ENCODE data around the gene IGIP.

IGIP gene

GRCh38 chr5:140111011-140111858, 14.5 kb upstream of the IGIP start:
- no peak for DNase-seq (ENCODE audit: low read depth in 1 of 2, low spot score in 1 of 2)

- DNase-seq (ENCODE audit: low read depth in 1 of 2, low spot score in 1 of 2), result no peak
Observed at GRCh38 chr5:140111859-140112551, 13.7 kb upstream of the IGIP start.

- no peak for DNase-seq (ENCODE audit: low read depth in 1 of 2, low spot score in 1 of 2)
Observed at GRCh38 chr5:140112685-140113179, 13.0 kb upstream of the IGIP start.

GRCh38 chr5:140113180-140113698, 12.5 kb upstream of the IGIP start:
- DNase-seq (ENCODE audit: low read depth in 1 of 2, low spot score in 1 of 2), result no peak

GRCh38 chr5:140113699-140114263, 12.0 kb upstream of the IGIP start, which contains the start of gene PURA:
PURA (plus strand) TSS chr5:140114109; CDS start chr5:140114182, 73 bp downstream.
- DNase-seq (ENCODE audit: low read depth in 1 of 2, low spot score in 1 of 2), result peak; percentile 88 to 91

- peak; percentile 7 to 11 for DNase-seq (ENCODE audit: low read depth in 1 of 2, low spot score in 1 of 2)
Observed at GRCh38 chr5:140114341-140115185, 11.2 kb upstream of the IGIP start.

GRCh38 chr5:140115186-140115500, 10.6 kb upstream of the IGIP start:
- no peak for DNase-seq (ENCODE audit: low read depth in 1 of 2, low spot score in 1 of 2)

- DNase-seq (ENCODE audit: low read depth in 1 of 2, low spot score in 1 of 2), result no peak
Observed at GRCh38 chr5:140116716-140117115, 9.0 kb upstream of the IGIP start.

- DNase-seq (ENCODE audit: low read depth in 1 of 2, low spot score in 1 of 2), result no peak
Observed at GRCh38 chr5:140117523-140117922, 8.2 kb upstream of the IGIP start.

- DNase-seq (ENCODE audit: low read depth in 1 of 2, low spot score in 1 of 2), result no peak
Observed at GRCh38 chr5:140118302-140118936, 7.3 kb upstream of the IGIP start.

- DNase-seq (ENCODE audit: low read depth in 1 of 2, low spot score in 1 of 2), result no peak
Observed at GRCh38 chr5:140126315-140127012, 727 bp downstream of the IGIP start.

- DNase-seq (ENCODE audit: low read depth in 1 of 2, low spot score in 1 of 2), result no peak
Observed at GRCh38 chr5:140128376-140128775, 2.6 kb downstream of the IGIP start.

GRCh38 chr5:140130949-140131733, 5.4 kb downstream of the IGIP start:
- no peak for DNase-seq (ENCODE audit: low read depth in 1 of 2, low spot score in 1 of 2)

- DNase-seq (ENCODE audit: low read depth in 1 of 2, low spot score in 1 of 2), result no peak
Observed at GRCh38 chr5:140131967-140132409, 6.3 kb downstream of the IGIP start.

GRCh38 chr5:140133514-140134167, 7.9 kb downstream of the IGIP start:
- no peak for DNase-seq (ENCODE audit: low read depth in 1 of 2, low spot score in 1 of 2)

GRCh38 chr5:140134277-140134935, 8.7 kb downstream of the IGIP start:
- DNase-seq (ENCODE audit: low read depth in 1 of 2, low spot score in 1 of 2), result no peak

GRCh38 chr5:140135127-140135526, 9.4 kb downstream of the IGIP start:
- no peak for DNase-seq (ENCODE audit: low read depth in 1 of 2, low spot score in 1 of 2)

- no peak for DNase-seq (ENCODE audit: low read depth in 1 of 2, low spot score in 1 of 2)
Observed at GRCh38 chr5:140136624-140137023, 10.9 kb downstream of the IGIP start.
